Hematopoietic multipotent progenitor cell treated with erythropoietin and hydrocortisone succinate and interleukin-3 and kit ligand, for 8 days (in vitro differentiated cells): ENCODE measurements around the gene PPARG.
"Not testable (repeated sequence)": the region's sequence is repeated elsewhere in the genome, so short reads cannot be mapped to it uniquely, and the experiment has no call there.

Experiments used
- DNase-seq: peaks from one replicate; pipeline ENCODE4 v3.0.0-alpha.2; 2015

Gene PPARG

GRCh38 chr3:12279591-12280326 lies 9.1 kb upstream of the PPARG start:
- DNase-seq, result no peak

- no peak for DNase-seq
These were observed 8.5 kb upstream of the PPARG start for GRCh38 chr3:12280357-12280806.

- DNase-seq, result no peak
These were observed 4.3 kb upstream of the PPARG start for GRCh38 chr3:12284591-12284990.

- no peak for DNase-seq
These were observed 3.8 kb upstream of the PPARG start for GRCh38 chr3:12285003-12285555.

GRCh38 chr3:12285779-12286178 lies 3.1 kb upstream of the PPARG start:
- not testable (repeated sequence) for DNase-seq

GRCh38 chr3:12286504-12286903 lies 2.4 kb upstream of the PPARG start:
- no peak for DNase-seq

- no peak for DNase-seq
These were observed 1.7 kb upstream of the PPARG start for GRCh38 chr3:12286927-12287726.

GRCh38 chr3:12287727-12288181 lies 1.1 kb upstream of the PPARG start:
- DNase-seq, result no peak

GRCh38 chr3:12289524-12289923 lies 654 bp downstream of the PPARG start:
- no peak for DNase-seq

- DNase-seq, result no peak
These were observed 3.9 kb downstream of the PPARG start for GRCh38 chr3:12292770-12293169.

- no peak for DNase-seq
These were observed 6.2 kb downstream of the PPARG start for GRCh38 chr3:12294885-12295580.

- DNase-seq, result no peak
These were observed 7.6 kb downstream of the PPARG start for GRCh38 chr3:12296511-12296910.

GRCh38 chr3:12299026-12299425 lies 10.2 kb downstream of the PPARG start:
- DNase-seq, result no peak

- no peak for DNase-seq
These were observed 11.3 kb downstream of the PPARG start for GRCh38 chr3:12300137-12300536.

- DNase-seq, result no peak
These were observed 12.2 kb downstream of the PPARG start for GRCh38 chr3:12301031-12301430.

GRCh38 chr3:12301513-12301912 lies 12.6 kb downstream of the PPARG start:
- no peak for DNase-seq

- DNase-seq, result no peak
These were observed 13.7 kb downstream of the PPARG start for GRCh38 chr3:12302564-12302963.

GRCh38 chr3:12303534-12303933 lies 14.7 kb downstream of the PPARG start:
- no peak for DNase-seq

GRCh38 chr3:12303993-12304392 lies 15.1 kb downstream of the PPARG start:
- no peak for DNase-seq

GRCh38 chr3:12307136-12307535 lies 18.3 kb downstream of the PPARG start:
- DNase-seq, result no peak

- DNase-seq, result no peak
These were observed 19.6 kb downstream of the PPARG start for GRCh38 chr3:12308517-12308916.

GRCh38 chr3:12309716-12310115 lies 20.8 kb downstream of the PPARG start:
- DNase-seq, result no peak

GRCh38 chr3:12312010-12312409 lies 23.1 kb downstream of the PPARG start:
- no peak for DNase-seq
